HL-60/S4 treated with retinoic acid at 250 ng/mL for 4 days and 3 days (cell line): ENCODE results near the gene EMP3.
"Not testable (repeated sequence)": the region's sequence is repeated elsewhere in the genome, so short reads cannot be mapped to it uniquely, and the experiment has no call there.

Source experiments
- in situ Hi-C: fragments of 300-500 bp; cut with MboI; formaldehyde crosslinking; loops from 2 replicates; pipeline ENCODE4 v1.7.0; 2022; ENCODE audit warnings: low sequenced_read_pairs

EMP3 gene

GRCh38 chr19:48371367-48371766 lies 46.0 kb downstream of the EMP3 start:
- in situ Hi-C loops: no loop called here

- in situ Hi-C loops: not testable (repeated sequence)
Observed at GRCh38 chr19:48371771-48372170, 46.4 kb downstream of the EMP3 start.

- in situ Hi-C loops: no loop called here
Observed at GRCh38 chr19:48372904-48373303, 47.6 kb downstream of the EMP3 start.

GRCh38 chr19:48373567-48373966 lies 48.2 kb downstream of the EMP3 start:
- in situ Hi-C loops: no loop called here

GRCh38 chr19:48378194-48378570 lies 52.8 kb downstream of the EMP3 start:
- in situ Hi-C loops: no loop called here

GRCh38 chr19:48379058-48379457 lies 53.7 kb downstream of the EMP3 start:
- in situ Hi-C loops: no loop called here
